ENCODE results near the gene PRRG2. TPM values are rescaled to one million over a fixed set of nuclear protein-coding genes. Genes with fewer than 3 reads are reported as not detected.

PRRG2 gene
- polyA plus RNA-seq, 1 donor: 11.4 TPM

- DNase-seq: peak; percentile 100
- Histone ChIP-seq H3K4me3 (ENCODE audit: low read length) (peak within 1 kb of the TSS; percentile 73), H3K27ac (ENCODE audit: low read length) (peak within 1 kb of the TSS; percentile 100), H3K27me3 (ENCODE audit: control insufficient read depth, insufficient read depth, low read length) (peaks cover 7% of the 10 kb centered on the region), H3K4me1 (ENCODE audit: control insufficient read depth, insufficient read depth, low read length) (peaks cover 34% of the 10 kb centered on the region), H3K36me3 (ENCODE audit: control insufficient read depth, insufficient read depth, low read length) (peaks cover 8% of the 10 kb centered on the region), H3K9me3 (ENCODE audit: control insufficient read depth, low read depth, low read length) (no peaks in the 10 kb centered on the region)
- WGBS (ENCODE audit: insufficient coverage, low lambda C conversion rate): no CpG with 5 or more reads among the region's 51 CpGs
These were observed 59.2 kb downstream of the PRRG2 start, which contains the start of gene RRAS for GRCh38 chr19:49640113-49640898. RRAS (minus strand) TSS chr19:49640143; CDS start chr19:49640098, 45 bp downstream.

Other genes with a start within 250 kb of the PRRG2 start
- 5.9 TPM for gene CD37, start 245.9 kb upstream of the PRRG2 start, polyA plus RNA-seq
- gene TEAD2, start 218.9 kb upstream of the PRRG2 start, polyA plus RNA-seq: 17.2 TPM
- 0.91 TPM for gene DKKL1, start 217.4 kb upstream of the PRRG2 start, polyA plus RNA-seq
- gene KASH5, start 193.1 kb upstream of the PRRG2 start, polyA plus RNA-seq: not detected
- not detected for gene PTH2, start 157.9 kb upstream of the PRRG2 start, polyA plus RNA-seq
- not detected for gene GFY, start 155.9 kb upstream of the PRRG2 start, polyA plus RNA-seq
- gene SLC17A7, start 139.8 kb upstream of the PRRG2 start, polyA plus RNA-seq: 0.19 TPM
- gene PIH1D1, start 129.5 kb upstream of the PRRG2 start, polyA plus RNA-seq: 80.8 TPM
- gene ALDH16A1, start 128.1 kb upstream of the PRRG2 start, polyA plus RNA-seq: 27.5 TPM
- 6.6 TPM for gene FLT3LG, start 107.1 kb upstream of the PRRG2 start, polyA plus RNA-seq
- 3,839 TPM for gene RPL13A, start 93.7 kb upstream of the PRRG2 start, polyA plus RNA-seq
- gene RPS11, start 84.9 kb upstream of the PRRG2 start, polyA plus RNA-seq: 3,330 TPM
- 510 TPM for gene FCGRT, start 68.7 kb upstream of the PRRG2 start, polyA plus RNA-seq
- gene RCN3, start 53.3 kb upstream of the PRRG2 start, polyA plus RNA-seq: 59.7 TPM
- 51.3 TPM for gene NOSIP, start 760 bp upstream of the PRRG2 start, polyA plus RNA-seq
- 19.1 TPM for gene PRR12, start 9.9 kb downstream of the PRRG2 start, polyA plus RNA-seq
- 36.8 TPM for gene RRAS, start 58.8 kb downstream of the PRRG2 start, polyA plus RNA-seq
- 35.4 TPM for gene SCAF1, start 60.9 kb downstream of the PRRG2 start, polyA plus RNA-seq
- gene IRF3, start 84.5 kb downstream of the PRRG2 start, polyA plus RNA-seq: 95.2 TPM
- gene BCL2L12, start 84.6 kb downstream of the PRRG2 start, polyA plus RNA-seq: 22.4 TPM
- gene PRMT1, start 96.0 kb downstream of the PRRG2 start, polyA plus RNA-seq: 125 TPM
- gene ADM5, start 108.3 kb downstream of the PRRG2 start, polyA plus RNA-seq: 1.4 TPM
- 7.4 TPM for gene CPT1C, start 109.8 kb downstream of the PRRG2 start, polyA plus RNA-seq
- 0.15 TPM for gene TSKS, start 182.0 kb downstream of the PRRG2 start, polyA plus RNA-seq
- 60.5 TPM for gene AP2A1, start 185.7 kb downstream of the PRRG2 start, polyA plus RNA-seq
- 18.4 TPM for gene FUZ, start 232.0 kb downstream of the PRRG2 start, polyA plus RNA-seq
- 57.7 TPM for gene MED25, start 237.0 kb downstream of the PRRG2 start, polyA plus RNA-seq